ENCODE data around the gene TCF7L2.

TCF7L2 gene

GRCh38 chr10:112964482-112964881 lies 14.4 kb downstream of the TCF7L2 start:
- Mint-ChIP-seq H3K27me3 (ENCODE audit: low read depth) (peaks cover 54% of the 10 kb centered on the region), H3K9me3 (no peaks in the 10 kb centered on the region), H3K4me1 (ENCODE audit: low read depth) (no peaks in the 10 kb centered on the region), H3K4me3 (no peak overlapping the region), H3K27ac (no peak overlapping the region), H3K36me3 (ENCODE audit: low read depth) (no peaks in the 10 kb centered on the region)
- DNase-seq (ENCODE audit: low spot score): no peak

GRCh38 chr10:112966194-112966855 lies 16.3 kb downstream of the TCF7L2 start:
- Mint-ChIP-seq H3K4me1 (ENCODE audit: low read depth) (no peaks in the 10 kb centered on the region), H3K27me3 (ENCODE audit: low read depth) (peaks cover 54% of the 10 kb centered on the region), H3K36me3 (ENCODE audit: low read depth) (no peaks in the 10 kb centered on the region), H3K4me3 (no peak overlapping the region), H3K27ac (no peak overlapping the region), H3K9me3 (no peaks in the 10 kb centered on the region)
- no peak for DNase-seq (ENCODE audit: low spot score)

GRCh38 chr10:112967200-112967599 lies 17.2 kb downstream of the TCF7L2 start:
- H3K36me3 Mint-ChIP-seq (ENCODE audit: low read depth): no peaks in the 10 kb centered on the region
- no peak overlapping the region for H3K27ac Mint-ChIP-seq
- H3K27me3 Mint-ChIP-seq (ENCODE audit: low read depth): peaks cover 49% of the 10 kb centered on the region
- H3K9me3 Mint-ChIP-seq: no peaks in the 10 kb centered on the region
- no peaks in the 10 kb centered on the region for H3K4me1 Mint-ChIP-seq (ENCODE audit: low read depth)
- H3K4me3 Mint-ChIP-seq: no peak overlapping the region
- DNase-seq (ENCODE audit: low spot score): no peak

- Mint-ChIP-seq H3K36me3 (ENCODE audit: low read depth) (no peaks in the 10 kb centered on the region), H3K27me3 (ENCODE audit: low read depth) (peaks cover 44% of the 10 kb centered on the region), H3K4me3 (no peak overlapping the region), H3K9me3 (no peaks in the 10 kb centered on the region), H3K4me1 (ENCODE audit: low read depth) (no peaks in the 10 kb centered on the region), H3K27ac (no peak overlapping the region)
- DNase-seq (ENCODE audit: low spot score): no peak
These were observed 19.1 kb downstream of the TCF7L2 start for GRCh38 chr10:112969131-112969530.

GRCh38 chr10:112969542-112969941 lies 19.5 kb downstream of the TCF7L2 start:
- no peak overlapping the region for H3K27ac Mint-ChIP-seq
- H3K4me3 Mint-ChIP-seq: no peak overlapping the region
- H3K4me1 Mint-ChIP-seq (ENCODE audit: low read depth): no peaks in the 10 kb centered on the region
- H3K27me3 Mint-ChIP-seq (ENCODE audit: low read depth): peaks cover 41% of the 10 kb centered on the region
- DNase-seq (ENCODE audit: low spot score): no peak
- no peaks in the 10 kb centered on the region for H3K9me3 Mint-ChIP-seq
- H3K36me3 Mint-ChIP-seq (ENCODE audit: low read depth): no peaks in the 10 kb centered on the region

GRCh38 chr10:112970021-112970420 lies 20.0 kb downstream of the TCF7L2 start:
- Mint-ChIP-seq H3K4me1 (ENCODE audit: low read depth) (no peaks in the 10 kb centered on the region), H3K27ac (no peak overlapping the region), H3K4me3 (no peak overlapping the region), H3K27me3 (ENCODE audit: low read depth) (peaks cover 38% of the 10 kb centered on the region), H3K36me3 (ENCODE audit: low read depth) (no peaks in the 10 kb centered on the region), H3K9me3 (no peaks in the 10 kb centered on the region)
- no peak for DNase-seq (ENCODE audit: low spot score)

GRCh38 chr10:112972606-112973005 lies 22.6 kb downstream of the TCF7L2 start:
- no peak overlapping the region for H3K4me3 Mint-ChIP-seq
- no peaks in the 10 kb centered on the region for H3K4me1 Mint-ChIP-seq (ENCODE audit: low read depth)
- no peaks in the 10 kb centered on the region for H3K36me3 Mint-ChIP-seq (ENCODE audit: low read depth)
- H3K9me3 Mint-ChIP-seq: no peaks in the 10 kb centered on the region
- no peak for DNase-seq (ENCODE audit: low spot score)
- H3K27me3 Mint-ChIP-seq (ENCODE audit: low read depth): peaks cover 47% of the 10 kb centered on the region
- H3K27ac Mint-ChIP-seq: no peak overlapping the region

GRCh38 chr10:112973046-112973445 lies 23.0 kb downstream of the TCF7L2 start:
- no peaks in the 10 kb centered on the region for H3K4me1 Mint-ChIP-seq (ENCODE audit: low read depth)
- no peak overlapping the region for H3K27ac Mint-ChIP-seq
- no peak overlapping the region for H3K4me3 Mint-ChIP-seq
- DNase-seq (ENCODE audit: low spot score): no peak
- no peaks in the 10 kb centered on the region for H3K9me3 Mint-ChIP-seq
- peaks cover 52% of the 10 kb centered on the region for H3K27me3 Mint-ChIP-seq (ENCODE audit: low read depth)
- H3K36me3 Mint-ChIP-seq (ENCODE audit: low read depth): no peaks in the 10 kb centered on the region

- Mint-ChIP-seq H3K4me3 (no peak overlapping the region), H3K27ac (no peak overlapping the region), H3K9me3 (no peaks in the 10 kb centered on the region), H3K27me3 (ENCODE audit: low read depth) (peaks cover 54% of the 10 kb centered on the region), H3K36me3 (ENCODE audit: low read depth) (no peaks in the 10 kb centered on the region), H3K4me1 (ENCODE audit: low read depth) (no peaks in the 10 kb centered on the region)
- DNase-seq (ENCODE audit: low spot score): no peak
These were observed 23.8 kb downstream of the TCF7L2 start for GRCh38 chr10:112973805-112974204.

- no peak overlapping the region for H3K27ac Mint-ChIP-seq
- H3K9me3 Mint-ChIP-seq: no peaks in the 10 kb centered on the region
- DNase-seq (ENCODE audit: low spot score): no peak
- no peaks in the 10 kb centered on the region for H3K36me3 Mint-ChIP-seq (ENCODE audit: low read depth)
- peaks cover 3% of the 10 kb centered on the region for H3K4me1 Mint-ChIP-seq (ENCODE audit: low read depth)
- H3K27me3 Mint-ChIP-seq (ENCODE audit: low read depth): peaks cover 47% of the 10 kb centered on the region
- no peak overlapping the region for H3K4me3 Mint-ChIP-seq
These were observed 27.4 kb downstream of the TCF7L2 start for GRCh38 chr10:112977426-112977898.

- DNase-seq (ENCODE audit: low spot score): no peak
- Mint-ChIP-seq H3K4me3 (no peak overlapping the region), H3K4me1 (ENCODE audit: low read depth) (peaks cover 3% of the 10 kb centered on the region), H3K27me3 (ENCODE audit: low read depth) (peaks cover 62% of the 10 kb centered on the region), H3K27ac (no peak overlapping the region), H3K36me3 (ENCODE audit: low read depth) (no peaks in the 10 kb centered on the region), H3K9me3 (no peaks in the 10 kb centered on the region)
These were observed 29.9 kb downstream of the TCF7L2 start for GRCh38 chr10:112979927-112980326.

GRCh38 chr10:112980937-112981336 lies 30.9 kb downstream of the TCF7L2 start:
- Mint-ChIP-seq H3K27ac (no peak overlapping the region), H3K4me1 (ENCODE audit: low read depth) (peaks cover 3% of the 10 kb centered on the region), H3K36me3 (ENCODE audit: low read depth) (no peaks in the 10 kb centered on the region), H3K27me3 (ENCODE audit: low read depth) (peaks cover 66% of the 10 kb centered on the region), H3K4me3 (no peak overlapping the region), H3K9me3 (no peaks in the 10 kb centered on the region)
- DNase-seq (ENCODE audit: low spot score): no peak

GRCh38 chr10:112981553-112981952 lies 31.5 kb downstream of the TCF7L2 start:
- no peak overlapping the region for H3K4me3 Mint-ChIP-seq
- peaks cover 3% of the 10 kb centered on the region for H3K4me1 Mint-ChIP-seq (ENCODE audit: low read depth)
- H3K9me3 Mint-ChIP-seq: no peaks in the 10 kb centered on the region
- peak; percentile 62 for DNase-seq (ENCODE audit: low spot score)
- no peak overlapping the region for H3K27ac Mint-ChIP-seq
- no peaks in the 10 kb centered on the region for H3K36me3 Mint-ChIP-seq (ENCODE audit: low read depth)
- H3K27me3 Mint-ChIP-seq (ENCODE audit: low read depth): peaks cover 66% of the 10 kb centered on the region

- peaks cover 3% of the 10 kb centered on the region for H3K4me1 Mint-ChIP-seq (ENCODE audit: low read depth)
- no peaks in the 10 kb centered on the region for H3K9me3 Mint-ChIP-seq
- no peak overlapping the region for H3K27ac Mint-ChIP-seq
- H3K27me3 Mint-ChIP-seq (ENCODE audit: low read depth): peaks cover 65% of the 10 kb centered on the region
- no peak for DNase-seq (ENCODE audit: low spot score)
- H3K36me3 Mint-ChIP-seq (ENCODE audit: low read depth): no peaks in the 10 kb centered on the region
- no peak overlapping the region for H3K4me3 Mint-ChIP-seq
These were observed 33.5 kb downstream of the TCF7L2 start for GRCh38 chr10:112983444-112984056.

- H3K36me3 Mint-ChIP-seq (ENCODE audit: low read depth): no peaks in the 10 kb centered on the region
- no peak overlapping the region for H3K4me3 Mint-ChIP-seq
- H3K9me3 Mint-ChIP-seq: no peaks in the 10 kb centered on the region
- no peak for DNase-seq (ENCODE audit: low spot score)
- peaks cover 69% of the 10 kb centered on the region for H3K27me3 Mint-ChIP-seq (ENCODE audit: low read depth)
- no peak overlapping the region for H3K27ac Mint-ChIP-seq
- H3K4me1 Mint-ChIP-seq (ENCODE audit: low read depth): peaks cover 3% of the 10 kb centered on the region
These were observed 34.7 kb downstream of the TCF7L2 start for GRCh38 chr10:112984756-112985155.

All from T-helper 2 cell treated with Interferon-gamma antibody and Interleukin-4, amounts not matched to agents 5 μg/mL and 100 μg/mL, for 36 hours (primary cell).